GM12878 (cell line): ENCODE measurements around the gene TNFRSF11A. TPM values are rescaled to one million over a fixed set of nuclear protein-coding genes. Genes with fewer than 3 reads are reported as not detected.

Source experiments
- ATAC-seq: fragments of 200-7000 bp; cut with Tn5 transposase; 3 replicates; pipeline ENCODE4 v1.9.1; 2020; ENCODE audit warnings: mild to moderate bottlenecking, moderate library complexity
- BruUV-seq: library from RNA; stranded (reverse); fragments of 400-500 nt; replicated peaks from 2 replicates; lab custom pipeline; 2021; lab: Mats Ljungman, UMichigan
- CTCF ChIA-PET: fragments of 300-600 bp; sonication (Branson Sonifier 250); formaldehyde crosslinking; extraction: SDS; loops from one replicate; lab custom pipeline; 2021; ENCODE audit warnings: inconsistent platforms; lab: Yijun Ruan, JAX
- POLR2A ChIA-PET: fragments of 350-600 bp; formaldehyde crosslinking; extraction: SDS; loops from one replicate; lab custom pipeline; 2021; ENCODE audit warnings: inconsistent platforms; lab: Charles Lee
- RAD21 ChIA-PET: fragments of 300-600 bp; sonication (Branson Sonifier 250); formaldehyde crosslinking; loops from one replicate; lab custom pipeline; 2023; ENCODE audit warnings: antibody characterized with exemption; ENCODE audit not compliant: unreplicated experiment; lab: Charles Lee
- SMC1A ChIA-PET: fragments of 300-600 bp; sonication (Branson Sonifier 250); formaldehyde crosslinking; loops from one replicate; lab custom pipeline; 2023; ENCODE audit not compliant: unreplicated experiment, uncharacterized antibody; lab: Charles Lee
- DNase-seq: peaks from one replicate; pipeline ENCODE4 v3.0.0-alpha.2; 2011; ENCODE audit warnings: low read depth, low spot score
- FAIRE-seq: peaks from 3 replicates; lab custom pipeline; 2011; peaks lifted over from hg19 to GRCh38; lab: Jason Lieb, UNC
- H2AFZ ChIP-seq: 2 replicates; pipeline ENCODE4 v1.6.0; 2011; ENCODE audit warnings: low read depth, low read length, control low read depth; ENCODE audit not compliant: control insufficient read depth
- H3K27ac ChIP-seq: 2 replicates; pipeline ENCODE4 v1.5.1; 2011; ENCODE audit warnings: control low read depth; ENCODE audit not compliant: control insufficient read depth, insufficient read depth
- H3K27me3 ChIP-seq, 2 experiments: replicated peaks in 1 of 2; 2 replicates each; pipeline versions ENCODE4 v1.6.0 to v1.6.1; 2011; ENCODE audit warnings: low read length in 1 of 2; ENCODE audit not compliant: control insufficient read depth in 2 of 2, insufficient read depth in 2 of 2
- H3K36me3 ChIP-seq, 2 experiments: 2 replicates each; pipeline ENCODE4 v1.5.1; 2011; ENCODE audit warnings: low read length in 1 of 2; ENCODE audit not compliant: control insufficient read depth in 2 of 2, insufficient read depth in 2 of 2
- H3K4me1 ChIP-seq: 2 replicates; pipeline ENCODE4 v1.6.1; 2011; ENCODE audit warnings: mild to moderate bottlenecking, low read length, moderate library complexity, mixed read lengths; ENCODE audit not compliant: control insufficient read depth, insufficient read depth
- H3K4me2 ChIP-seq: 2 replicates; pipeline ENCODE4 v1.6.0; 2011; ENCODE audit warnings: control low read depth; ENCODE audit not compliant: control insufficient read depth, insufficient read depth
- H3K4me3 ChIP-seq: fragments of 200-600 bp; sonication (generic); 2 replicates; pipeline ENCODE4 v1.5.1; 2016
- H3K79me2 ChIP-seq: 2 replicates; pipeline ENCODE4 v1.6.0; 2011; ENCODE audit warnings: low read length; ENCODE audit not compliant: control insufficient read depth, insufficient read depth
- H3K9ac ChIP-seq: 2 replicates; pipeline ENCODE4 v1.8.0; 2011; ENCODE audit warnings: low read length, control low read depth, mixed read lengths; ENCODE audit not compliant: control insufficient read depth, insufficient read depth
- H3K9me3 ChIP-seq: replicated peaks from 3 replicates; pipeline ENCODE4 v1.5.1; 2011; ENCODE audit warnings: mild to moderate bottlenecking, low read length; ENCODE audit not compliant: control insufficient read depth, insufficient read depth
- H4K20me1 ChIP-seq: 2 replicates; pipeline ENCODE4 v1.6.0; 2011; ENCODE audit not compliant: control insufficient read depth, insufficient read depth
- HDAC2 ChIP-seq: fragments of 200-600 bp; sonication (generic); IDR thresholded peaks from 2 replicates; pipeline ENCODE4 v1.6.1; 2017
- MLLT1 ChIP-seq: fragments of 450-650 bp; IDR thresholded peaks from 2 replicates; pipeline ENCODE4 v1.6.1; 2016; ENCODE audit warnings: mild to moderate bottlenecking
- WGBS: methylation state at CpG from one replicate; pipeline ENCODE4 v1.1.6; 2016; ENCODE audit warnings: low lambda C conversion rate; ENCODE audit not compliant: insufficient replicate concordance, insufficient coverage; ENCODE audit errors: missing lambda C conversion rate; 5-methylcytosine and 5-hydroxymethylcytosine counted together
- in situ Hi-C: fragments of 300-500 bp; cut with MboI; formaldehyde crosslinking; loops from 9 replicates; pipeline ENCODE4 v1.14.3; 2018; ENCODE audit warnings: mixed read lengths
- intact Hi-C: fragments of 100-400 bp; cut with micrococcal nuclease; formaldehyde crosslinking; loops from one replicate; pipeline ENCODE4 v1.14.2; 2022; ENCODE audit not compliant: unreplicated experiment
- polyA plus RNA-seq, 11 experiments: library from polyadenylated mRNA; depleted of rRNA in 4 of 11; unstranded in 6 of 11; stranded (reverse) in 5 of 11; fragments of >200 nt; fragmentation: Nextera tagmentation in 4 of 11; fragmentation: Illumina TruSeq in 1 of 11; extraction: Ambion mirVana in 4 of 11; extraction: Trizol in 1 of 11; gene quantifications; 1 replicate in 1 of 11; 2 replicates in 10 of 11; pipeline versions ENCODE4 v1.2.1 to v1.2.3, GENCODE V29; 2011 to 2016; ENCODE audit warnings: inconsistent platforms in 2 of 11, missing spikeins in 2 of 11, low read depth in 1 of 11
- total RNA-seq, 4 experiments: library from RNA; depleted of rRNA in 3 of 4; stranded (reverse); fragments of >200 nt in 3 of 4; fragmentation: Illumina TruSeq in 1 of 4; extraction: Trizol in 1 of 4; gene quantifications; 2 replicates each; pipeline versions ENCODE4 v1.2.1 to v1.2.3, GENCODE V29; 2013 to 2021

The TNFRSF11A gene
- total and polyA plus RNA-seq, 10 of the 15 experiments (the other 5 are each of a cell fraction or from before 2014, with no cell fraction given) = 0.07 to 4.0 (median 0.23) TPM

GRCh38 chr18:62327977-62328376, 2.9 kb downstream of the TNFRSF11A start:
- in situ Hi-C loops = no loop called here
- Histone ChIP-seq H3K4me2 (no peak overlapping the region), H3K27ac (no peak overlapping the region), H3K9ac (no peak overlapping the region), H3K4me3 (no peak overlapping the region), H2AFZ (no peak overlapping the region), H3K36me3 (no peaks in the 10 kb centered on the region), H3K27me3 (peaks cover 0 to 13% of the 10 kb centered on the region in 2 experiments; a peak in 1 of 4 replicates), H3K9me3 (no peaks in the 10 kb centered on the region), H3K79me2 (no peaks in the 10 kb centered on the region), H3K4me1 (peaks cover 15% of the 10 kb centered on the region), H4K20me1 (no peaks in the 10 kb centered on the region)
- ATAC-seq (no peak), FAIRE-seq (no peak), DNase-seq (no peak)
- intact Hi-C loops = loop anchor here (2.0 to 10.0 kb wide), 4 partner anchors 45 to 257 kb away; partner anchors contain the start of genes PIGN, RELCH and ZCCHC2
- 69% methylated on average over 7 of the region's 7 CpGs for WGBS
- TF ChIP-seq HDAC2 (no peak), MLLT1 (peak; percentile 35; the same call in 1 of the 2 replicates)
- POLR2A ChIA-PET = no interaction called here
- BruUV-seq = no TSS peak
- SMC1A ChIA-PET = interaction anchor here (0.6 to 2.2 kb wide), 7 partner anchors 12 to 128 kb away, joined by 3 to 9 read pairs (median 3); no protein-coding TSS in a partner anchor
- RAD21 ChIA-PET = interaction anchor here (1.3 to 1.6 kb wide), 2 partner anchors 11 to 93 kb away, joined by 3 to 4 read pairs; no protein-coding TSS in a partner anchor
- CTCF ChIA-PET = interaction anchor here (1.1 to 1.9 kb wide), 3 partner anchors 11 to 256 kb away, joined by 3 to 6 read pairs (median 4); no protein-coding TSS in a partner anchor
